GM12878 (cell line): ENCODE data around the gene IPCEF1.

Experiments used
- ASH2L ChIP-seq: fragments of 300-600, 200-600 bp; sonication (generic); IDR thresholded peaks from 2 replicates; pipeline ENCODE4 v1.6.1; 2017; ENCODE audit warnings: low read depth, mild to moderate bottlenecking, borderline replicate concordance
- CREB1 ChIP-seq: IDR thresholded peaks from 2 replicates; pipeline ENCODE4 v1.6.1; 2012; ENCODE audit warnings: low read depth, mild to moderate bottlenecking, inconsistent platforms
- CTCF ChIP-seq, 3 experiments: IDR thresholded peaks in 2 of 3; conservative IDR thresholded peaks in 1 of 3; 2 replicates each; pipeline ENCODE4 v1.5.1; 2011; ENCODE audit warnings: low read depth in 3 of 3, low read length in 3 of 3, mild to moderate bottlenecking in 3 of 3, control low read depth in 2 of 3, moderate library complexity in 2 of 3, inconsistent platforms in 1 of 3, mixed read lengths in 1 of 3; ENCODE audit not compliant: control insufficient read depth in 2 of 3, insufficient read depth in 1 of 3; ENCODE audit errors: extremely low read depth in 1 of 3
- FOS ChIP-seq: IDR thresholded peaks from 3 replicates; pipeline ENCODE4 v1.6.1; 2011; ENCODE audit warnings: borderline replicate concordance; ENCODE audit not compliant: insufficient read length; ENCODE audit errors: extremely low read depth
- GABPA ChIP-seq: IDR thresholded peaks from 2 replicates; pipeline ENCODE4 v1.6.1; 2014; ENCODE audit warnings: antibody characterized with exemption, low read depth, mild to moderate bottlenecking, inconsistent platforms
- MAX ChIP-seq: IDR thresholded peaks from 2 replicates; pipeline ENCODE4 v1.6.1; 2012; ENCODE audit warnings: low read depth, low read length, improper control_type of control experiment
- NFIC ChIP-seq: IDR thresholded peaks from 2 replicates; pipeline ENCODE4 v1.6.1; 2012; ENCODE audit warnings: low read depth, mild to moderate bottlenecking, inconsistent platforms, low read length, moderate library complexity
- POLR2A ChIP-seq: IDR thresholded peaks from 2 replicates; pipeline ENCODE4 v1.6.1; 2011; ENCODE audit warnings: low read depth, mild to moderate bottlenecking, low read length

GRCh38 chr6:154352898-154353585 lies 3.6 kb downstream of the IPCEF1 start:
- peak; percentile 92 for TF ChIP-seq NFIC
- TF ChIP-seq CTCF (IDR thresholded peaks at IDR 0.05 in 2 of 3, conservative IDR thresholded peaks at IDR 0.05 in 1 of 3; ENCODE audit: control insufficient read depth in 2 of 3, extremely low read depth in 1 of 3, insufficient read depth in 1 of 3, low read depth in 3 of 3, low read length in 3 of 3) = no peak
- TF ChIP-seq POLR2A = no peak
- TF ChIP-seq GABPA = peak; percentile 59; the same call in 1 of the 2 replicates
- TF ChIP-seq FOS = no peak
- no peak for TF ChIP-seq ASH2L
- no peak for TF ChIP-seq MAX
- peak; percentile 46; the same call in 1 of the 2 replicates for TF ChIP-seq CREB1
